Central memory CD8-positive, alpha-beta T cell (primary cell): ENCODE data around the gene PLEKHH2.
"Not testable (repeated sequence)": the region's sequence is repeated elsewhere in the genome, so short reads cannot be mapped to it uniquely, and the experiment has no call there.

Experiments used
- ATAC-seq: fragments of 150-1000 bp; cut with Tn5 transposase; replicated peaks from 2 replicates; pipeline ENCODE4 v1.10.0; 2022; ENCODE audit warnings: mild to moderate bottlenecking, moderate FRiP score, moderate number of reproducible peaks; ENCODE audit not compliant: poor library complexity, severe bottlenecking; ENCODE audit errors: extremely low read depth
- DNase-seq, 2 donors: peaks; one replicate each; pipeline ENCODE4 v3.0.0; 2021; ENCODE audit warnings: low spot score in 2 of 2
- H3K27ac Mint-ChIP-seq: one replicate; pipeline ENCODE4 v1.8.0; 2022; ENCODE audit warnings: low read depth, mild to moderate bottlenecking, moderate library complexity, mixed read lengths
- H3K27me3 Mint-ChIP-seq: one replicate; pipeline ENCODE4 v1.8.0; 2022; ENCODE audit warnings: mixed read lengths
- H3K36me3 Mint-ChIP-seq: one replicate; pipeline ENCODE4 v1.8.0; 2022; ENCODE audit warnings: mild to moderate bottlenecking, moderate library complexity, mixed read lengths; ENCODE audit not compliant: insufficient read depth
- H3K4me1 Mint-ChIP-seq: one replicate; pipeline ENCODE4 v1.8.0; 2022; ENCODE audit warnings: mixed read lengths
- H3K4me3 Mint-ChIP-seq: one replicate; pipeline ENCODE4 v1.8.0; 2022; ENCODE audit warnings: mild to moderate bottlenecking, moderate library complexity, mixed read lengths
- H3K9me3 Mint-ChIP-seq: one replicate; pipeline ENCODE4 v1.8.0; 2022; ENCODE audit warnings: mixed read lengths

The PLEKHH2 gene

GRCh38 chr2:43648994-43649701 is 12.1 kb downstream of the PLEKHH2 start:
- Mint-ChIP-seq H3K27ac (no peak overlapping the region), H3K4me3 (no peak overlapping the region), H3K4me1 (no peaks in the 10 kb centered on the region), H3K36me3 (no peaks in the 10 kb centered on the region), H3K9me3 (no peaks in the 10 kb centered on the region), H3K27me3 (peaks cover 36% of the 10 kb centered on the region)
- DNase-seq (no peak), ATAC-seq (no peak)

GRCh38 chr2:43653506-43653905 is 16.4 kb downstream of the PLEKHH2 start:
- no peaks in the 10 kb centered on the region for H3K9me3 Mint-ChIP-seq
- no peak overlapping the region for H3K4me3 Mint-ChIP-seq
- no peak overlapping the region for H3K27ac Mint-ChIP-seq
- peaks cover 2% of the 10 kb centered on the region for H3K36me3 Mint-ChIP-seq
- DNase-seq (no peak), ATAC-seq (no peak)
- peaks cover 36% of the 10 kb centered on the region for H3K27me3 Mint-ChIP-seq
- H3K4me1 Mint-ChIP-seq = no peaks in the 10 kb centered on the region

- no peak for ATAC-seq
- H3K27me3 Mint-ChIP-seq = peaks cover 18% of the 10 kb centered on the region
- peaks cover 2% of the 10 kb centered on the region for H3K36me3 Mint-ChIP-seq
- no peak for DNase-seq
- no peaks in the 10 kb centered on the region for H3K4me1 Mint-ChIP-seq
- no peak overlapping the region for H3K27ac Mint-ChIP-seq
- H3K9me3 Mint-ChIP-seq = no peaks in the 10 kb centered on the region
- no peak overlapping the region for H3K4me3 Mint-ChIP-seq
Observed at GRCh38 chr2:43657241-43657640, 20.2 kb downstream of the PLEKHH2 start.

- ATAC-seq (no peak), DNase-seq (no peak)
- H3K27me3 Mint-ChIP-seq = peaks cover 41% of the 10 kb centered on the region
- no peak overlapping the region for H3K27ac Mint-ChIP-seq
- H3K9me3 Mint-ChIP-seq = no peaks in the 10 kb centered on the region
- H3K36me3 Mint-ChIP-seq = no peaks in the 10 kb centered on the region
- H3K4me1 Mint-ChIP-seq = peaks cover 6% of the 10 kb centered on the region
- H3K4me3 Mint-ChIP-seq = peak overlapping the region; percentile 29
Observed at GRCh38 chr2:43675646-43676321, 38.7 kb downstream of the PLEKHH2 start.

GRCh38 chr2:43676322-43677050 is 39.4 kb downstream of the PLEKHH2 start, which contains the start of gene C1GALT1C1L:
Gene C1GALT1C1L, minus strand, starts transcription at chr2:43676429. Its CDS starts 107 bp downstream, at chr2:43676322.
- ATAC-seq = no peak
- Mint-ChIP-seq H3K9me3 (no peaks in the 10 kb centered on the region), H3K4me1 (peaks cover 6% of the 10 kb centered on the region), H3K36me3 (no peaks in the 10 kb centered on the region), H3K27ac (no peak within 1 kb of the TSS), H3K27me3 (peaks cover 44% of the 10 kb centered on the region), H3K4me3 (peak within 1 kb of the TSS; percentile 29)
- DNase-seq = no peak

GRCh38 chr2:43677783-43678182 is 40.7 kb downstream of the PLEKHH2 start:
- peaks cover 34% of the 10 kb centered on the region for H3K27me3 Mint-ChIP-seq
- H3K27ac Mint-ChIP-seq, H3K4me1 Mint-ChIP-seq, H3K36me3 Mint-ChIP-seq, H3K4me3 Mint-ChIP-seq, ATAC-seq, H3K9me3 Mint-ChIP-seq, DNase-seq: not testable (repeated sequence)

GRCh38 chr2:43685357-43685756 is 48.3 kb downstream of the PLEKHH2 start:
- ATAC-seq (no peak), DNase-seq (no peak)
- Mint-ChIP-seq H3K36me3 (no peaks in the 10 kb centered on the region), H3K27ac (no peak overlapping the region), H3K4me1 (no peaks in the 10 kb centered on the region), H3K27me3 (peaks cover 16% of the 10 kb centered on the region), H3K4me3 (no peak overlapping the region), H3K9me3 (no peaks in the 10 kb centered on the region)

GRCh38 chr2:43689999-43690398 is 52.9 kb downstream of the PLEKHH2 start:
- Mint-ChIP-seq H3K9me3 (no peaks in the 10 kb centered on the region), H3K27ac (no peak overlapping the region), H3K4me1 (no peaks in the 10 kb centered on the region), H3K4me3 (no peak overlapping the region), H3K36me3 (no peaks in the 10 kb centered on the region), H3K27me3 (peaks cover 30% of the 10 kb centered on the region)
- DNase-seq (no peak), ATAC-seq (no peak)

- Mint-ChIP-seq H3K27me3 (peaks cover 30% of the 10 kb centered on the region), H3K36me3 (peaks cover 1% of the 10 kb centered on the region), H3K9me3 (no peaks in the 10 kb centered on the region), H3K4me3 (no peak overlapping the region), H3K4me1 (no peaks in the 10 kb centered on the region), H3K27ac (no peak overlapping the region)
- no peak for ATAC-seq
- no peak for DNase-seq
Observed at GRCh38 chr2:43692428-43692994, 55.5 kb downstream of the PLEKHH2 start.

GRCh38 chr2:43698140-43698539 is 61.1 kb downstream of the PLEKHH2 start:
- H3K27ac Mint-ChIP-seq, H3K36me3 Mint-ChIP-seq, H3K27me3 Mint-ChIP-seq, H3K4me1 Mint-ChIP-seq, H3K9me3 Mint-ChIP-seq, ATAC-seq, DNase-seq, H3K4me3 Mint-ChIP-seq: not testable (repeated sequence)

GRCh38 chr2:43699761-43700160 is 62.7 kb downstream of the PLEKHH2 start:
- Mint-ChIP-seq H3K36me3 (peaks cover 1% of the 10 kb centered on the region), H3K27me3 (peaks cover 21% of the 10 kb centered on the region), H3K9me3 (no peaks in the 10 kb centered on the region), H3K4me1 (no peaks in the 10 kb centered on the region), H3K4me3 (no peak overlapping the region), H3K27ac (no peak overlapping the region)
- DNase-seq (no peak), ATAC-seq (no peak)

- Mint-ChIP-seq H3K36me3 (peaks cover 1% of the 10 kb centered on the region), H3K4me3 (no peak overlapping the region), H3K27ac (no peak overlapping the region), H3K27me3 (peaks cover 21% of the 10 kb centered on the region), H3K9me3 (no peaks in the 10 kb centered on the region), H3K4me1 (no peaks in the 10 kb centered on the region)
- ATAC-seq (no peak), DNase-seq (no peak)
Observed at GRCh38 chr2:43701111-43701510, 64.1 kb downstream of the PLEKHH2 start.
